Neuronal stem cell (in vitro differentiated cells): Measurements from ENCODE around the gene SERPINF2.

Source experiments
- DNase-seq: peaks from one replicate; pipeline ENCODE4 v3.0.0-alpha.2; 2013; ENCODE audit warnings: low spot score
- H2AFZ ChIP-seq: one replicate; pipeline ENCODE4 v1.6.1; 2013; ENCODE audit warnings: mild to moderate bottlenecking, low read length, inconsistent platforms
- H2AK5ac ChIP-seq: 2 replicates; pipeline ENCODE4 v1.6.1; 2013; ENCODE audit warnings: low read depth, mild to moderate bottlenecking, inconsistent platforms, low read length, moderate library complexity, mixed read lengths
- H2BK120ac ChIP-seq: 2 replicates; pipeline ENCODE4 v1.6.1; 2013; ENCODE audit warnings: low read depth, mild to moderate bottlenecking, inconsistent platforms, low read length, moderate library complexity, mixed read lengths
- H2BK12ac ChIP-seq: one replicate; pipeline ENCODE4 v1.6.1; 2013; ENCODE audit warnings: low read length, inconsistent platforms
- H2BK15ac ChIP-seq: 2 replicates; pipeline ENCODE4 v1.6.1; 2013; ENCODE audit warnings: mild to moderate bottlenecking, low read length, inconsistent platforms, mixed read lengths
- H2BK5ac ChIP-seq: one replicate; pipeline ENCODE4 v1.6.1; 2013; ENCODE audit warnings: inconsistent platforms, mild to moderate bottlenecking, low read length, moderate library complexity
- H3K14ac ChIP-seq: one replicate; pipeline ENCODE4 v1.6.1; 2013; ENCODE audit warnings: low read length, inconsistent platforms
- H3K18ac ChIP-seq: 2 replicates; pipeline ENCODE4 v1.6.1; 2013; ENCODE audit warnings: low read length, inconsistent platforms
- H3K23ac ChIP-seq: 2 replicates; pipeline ENCODE4 v1.6.1; 2013; ENCODE audit warnings: low read depth, mild to moderate bottlenecking, mixed read lengths, low read length, inconsistent platforms; ENCODE audit not compliant: poor library complexity
- H3K27ac ChIP-seq: replicated peaks from 3 replicates; pipeline ENCODE4 v1.5.1; 2013; ENCODE audit warnings: low read length, inconsistent platforms
- H3K27me3 ChIP-seq, 3 experiments: 2 replicates each; pipeline ENCODE4 v1.6.1; 2013; ENCODE audit warnings: low read length in 3 of 3, mild to moderate bottlenecking in 2 of 3, inconsistent platforms in 1 of 3, low read depth in 1 of 3, mixed read lengths in 1 of 3, moderate library complexity in 1 of 3; ENCODE audit not compliant: control insufficient read depth in 3 of 3, insufficient read depth in 3 of 3
- H3K36me3 ChIP-seq, 2 donors: replicated peaks in 1 of 2; 2 replicates each; pipeline ENCODE4 v1.6.1; 2013; ENCODE audit warnings: low read length in 2 of 2; ENCODE audit not compliant: control insufficient read depth in 2 of 2, insufficient read depth in 2 of 2
- H3K4ac ChIP-seq: 2 replicates; pipeline ENCODE4 v1.6.1; 2013; ENCODE audit warnings: inconsistent platforms, mild to moderate bottlenecking, low read length, moderate library complexity
- H3K4me1 ChIP-seq, 2 donors: 1 replicate in 1 of 2; 2 replicates in 1 of 2; pipeline ENCODE4 v1.6.1; 2013; ENCODE audit warnings: low read length in 2 of 2, low read depth in 1 of 2; ENCODE audit not compliant: control insufficient read depth in 2 of 2, insufficient read depth in 1 of 2
- H3K4me2 ChIP-seq: one replicate; pipeline ENCODE4 v1.6.1; 2013; ENCODE audit warnings: mild to moderate bottlenecking, low read length, inconsistent platforms; ENCODE audit not compliant: insufficient read depth, poor library complexity, severe bottlenecking
- H3K4me3 ChIP-seq, 2 donors: 2 replicates each; pipeline ENCODE4 v1.5.1; 2013; ENCODE audit warnings: low read length in 2 of 2, mild to moderate bottlenecking in 2 of 2, inconsistent platforms in 1 of 2, moderate library complexity in 1 of 2
- H3K79me1 ChIP-seq: one replicate; pipeline ENCODE4 v1.6.1; 2013; ENCODE audit warnings: low read depth, mild to moderate bottlenecking, inconsistent platforms, low read length, moderate library complexity
- H3K9ac ChIP-seq: one replicate; pipeline ENCODE4 v1.6.1; 2013; ENCODE audit warnings: mild to moderate bottlenecking, low read depth, low read length, inconsistent platforms; ENCODE audit not compliant: poor library complexity
- H3K9me3 ChIP-seq, 2 donors: replicated peaks in 1 of 2; 2 replicates each; pipeline versions ENCODE3 to v1.6.1; 2013; ENCODE audit warnings: low read length in 2 of 2, mild to moderate bottlenecking in 2 of 2, inconsistent platforms in 1 of 2, low read depth in 1 of 2, mixed read lengths in 1 of 2, moderate library complexity in 1 of 2; ENCODE audit not compliant: control insufficient read depth in 2 of 2, insufficient read depth in 1 of 2
- H4K8ac ChIP-seq: one replicate; pipeline ENCODE4 v1.6.1; 2013; ENCODE audit warnings: low read depth, mild to moderate bottlenecking, inconsistent platforms, low read length, moderate library complexity
- H4K91ac ChIP-seq: one replicate; pipeline ENCODE4 v1.6.1; 2013; ENCODE audit warnings: low read length, low read depth, mild to moderate bottlenecking, inconsistent platforms; ENCODE audit not compliant: poor library complexity
- WGBS, 2 donors: extraction: QIAGEN DNeasy Blood & Tissue Kit; methylation state at CpG; one replicate each; pipeline ENCODE4 v1.1.7; 2013; ENCODE audit warnings: missing lambda C conversion rate in 2 of 2, mixed read lengths in 1 of 2; ENCODE audit not compliant: insufficient read length in 2 of 2, insufficient replicate concordance in 1 of 2; ENCODE audit errors: extremely low coverage in 2 of 2; 5-methylcytosine and 5-hydroxymethylcytosine counted together

Gene SERPINF2

GRCh38 chr17:1732241-1732832 is 10.3 kb upstream of the SERPINF2 start:
- no peaks in the 10 kb centered on the region for H3K9me3 ChIP-seq
- no CpG with 5 or more reads among the region's 22 CpGs for WGBS, 2 donors
- no peak overlapping the region for H4K8ac ChIP-seq
- no peak overlapping the region for H4K91ac ChIP-seq
- peaks cover 4 to 7% of the 10 kb centered on the region in 2 donors for H3K36me3 ChIP-seq
- H2BK15ac ChIP-seq: no peak overlapping the region
- H2BK120ac ChIP-seq: no peak overlapping the region
- H2AK5ac ChIP-seq: no peak overlapping the region
- H3K4ac ChIP-seq: no peak overlapping the region
- H3K4me2 ChIP-seq: no peak overlapping the region
- no peak overlapping the region for H2BK12ac ChIP-seq
- H3K9ac ChIP-seq: peak overlapping the region; percentile 53
- peaks cover 5 to 10% of the 10 kb centered on the region in 2 donors for H3K4me1 ChIP-seq
- no peak overlapping the region for H3K18ac ChIP-seq
- H3K27ac ChIP-seq: no peak overlapping the region
- H3K23ac ChIP-seq: no peak overlapping the region
- H2AFZ ChIP-seq: no peak overlapping the region
- H3K79me1 ChIP-seq: peaks cover 7% of the 10 kb centered on the region
- no peak overlapping the region for H3K4me3 ChIP-seq
- no peak for DNase-seq
- H2BK5ac ChIP-seq: no peak overlapping the region
- no peaks in the 10 kb centered on the region for H3K27me3 ChIP-seq
- H3K14ac ChIP-seq: peak overlapping the region; percentile 38

- DNase-seq: no peak
- no peak overlapping the region for H4K8ac ChIP-seq
- H2AK5ac ChIP-seq: no peak overlapping the region
- H2BK5ac ChIP-seq: no peak overlapping the region
- no peak overlapping the region for H3K18ac ChIP-seq
- H3K14ac ChIP-seq: no peak overlapping the region
- no peak overlapping the region for H3K23ac ChIP-seq
- H3K36me3 ChIP-seq: peaks cover 4 to 7% of the 10 kb centered on the region in 2 donors
- H3K9ac ChIP-seq: peak overlapping the region; percentile 53
- no peak overlapping the region for H3K4ac ChIP-seq
- no peak overlapping the region for H3K4me2 ChIP-seq
- H3K27me3 ChIP-seq: no peaks in the 10 kb centered on the region
- no peak overlapping the region for H3K27ac ChIP-seq
- peaks cover 5 to 11% of the 10 kb centered on the region in 2 donors for H3K4me1 ChIP-seq
- H3K4me3 ChIP-seq: no peak overlapping the region
- H3K9me3 ChIP-seq: no peaks in the 10 kb centered on the region
- H2BK15ac ChIP-seq: no peak overlapping the region
- H3K79me1 ChIP-seq: peaks cover 5% of the 10 kb centered on the region
- H4K91ac ChIP-seq: no peak overlapping the region
- H2BK12ac ChIP-seq: no peak overlapping the region
- H2BK120ac ChIP-seq: no peak overlapping the region
- WGBS, 2 donors: no CpG with 5 or more reads among the region's 11 CpGs
- no peak overlapping the region for H2AFZ ChIP-seq
These were observed 9.8 kb upstream of the SERPINF2 start for GRCh38 chr17:1732833-1733321.

- H3K9ac ChIP-seq: no peak overlapping the region
- no CpG with 5 or more reads among the region's 38 CpGs for WGBS, 2 donors
- no peak overlapping the region for H2BK15ac ChIP-seq
These were observed 8.9 kb upstream of the SERPINF2 start for GRCh38 chr17:1733759-1734158.

GRCh38 chr17:1735418-1735817 is 7.3 kb upstream of the SERPINF2 start:
- Histone ChIP-seq H4K91ac (no peak overlapping the region), H3K27me3 (no peaks in the 10 kb centered on the region), H2BK12ac (peak overlapping the region; percentile 41), H4K8ac (no peak overlapping the region), H3K9me3 (no peaks in the 10 kb centered on the region), H3K27ac (no peak overlapping the region), H3K23ac (no peak overlapping the region), H2BK15ac (no peak overlapping the region), H3K4me2 (no peak overlapping the region), H2BK120ac (no peak overlapping the region), H3K36me3 (peaks cover 0 to 4% of the 10 kb centered on the region in 2 donors), H3K9ac (no peak overlapping the region), H2BK5ac (no peak overlapping the region), H3K4me3 (no peak overlapping the region), H3K14ac (no peak overlapping the region), H3K18ac (no peak overlapping the region), H2AK5ac (no peak overlapping the region), H2AFZ (no peak overlapping the region), H3K4me1 (peaks cover 5 to 11% of the 10 kb centered on the region in 2 donors), H3K4ac (no peak overlapping the region), H3K79me1 (peaks cover 2% of the 10 kb centered on the region)
- DNase-seq: no peak
- WGBS, 2 donors: no CpG with 5 or more reads among the region's 10 CpGs

More at GRCh38 chr17:1733759-1734158, 8.9 kb upstream of the SERPINF2 start:
- H3K4ac ChIP-seq: no peak overlapping the region
- peaks cover 2% of the 10 kb centered on the region for H3K79me1 ChIP-seq
- H4K91ac ChIP-seq: no peak overlapping the region
- H3K18ac ChIP-seq: no peak overlapping the region
- peak overlapping the region; percentile 65 for H3K23ac ChIP-seq
- no peak overlapping the region for H3K4me2 ChIP-seq
- no peaks in the 10 kb centered on the region for H3K27me3 ChIP-seq
- no peak overlapping the region for H3K4me3 ChIP-seq
- no peak overlapping the region for H3K27ac ChIP-seq
- H3K9me3 ChIP-seq: no peaks in the 10 kb centered on the region
- no peak overlapping the region for H2BK12ac ChIP-seq
- H3K36me3 ChIP-seq: peaks cover 0 to 4% of the 10 kb centered on the region in 2 donors
- H2BK5ac ChIP-seq: peak overlapping the region; percentile 39
- H2AK5ac ChIP-seq: peak overlapping the region; percentile 75
- H4K8ac ChIP-seq: no peak overlapping the region
- H3K4me1 ChIP-seq: peaks cover 5 to 11% of the 10 kb centered on the region in 2 donors
- no peak overlapping the region for H2AFZ ChIP-seq
- no peak for DNase-seq
- H3K14ac ChIP-seq: no peak overlapping the region
- H2BK120ac ChIP-seq: no peak overlapping the region
